B cell (primary cell): Measurements from ENCODE around the gene CDK5RAP1. TPM values are rescaled to one million over a fixed set of nuclear protein-coding genes. Genes with fewer than 3 reads are reported as not detected.

ENCODE experiments used
- ATAC-seq: fragments of 200-7000 bp; cut with Tn5 transposase; one replicate; pipeline ENCODE4 v1.10.0; 2021; ENCODE audit warnings: low read depth, mild to moderate bottlenecking, moderate number of reproducible peaks, moderate library complexity
- CTCF ChIA-PET: fragments of 350-600 bp; sonication (Branson Sonifier 250); formaldehyde crosslinking; loops from one replicate; lab custom pipeline; 2021; ENCODE audit warnings: antibody characterized with exemption, inconsistent platforms; lab: Charles Lee
- POLR2A ChIA-PET: fragments of 350-600 bp; sonication (Branson Sonifier 250); formaldehyde crosslinking; loops from one replicate; lab custom pipeline; 2021; ENCODE audit warnings: antibody characterized with exemption; lab: Charles Lee
- DNase-seq: peaks from one replicate; pipeline ENCODE4 v3.0.0; 2013
- H2AFZ ChIP-seq: 2 replicates; pipeline ENCODE4 v1.6.1; 2012; ENCODE audit warnings: mild to moderate bottlenecking, low read depth, low read length; ENCODE audit not compliant: insufficient read depth, poor library complexity, severe bottlenecking
- H3K27ac ChIP-seq, 2 donors: 1 replicate in 1 of 2; 2 replicates in 1 of 2; pipeline ENCODE4 v1.5.1; 2012 to 2013; ENCODE audit warnings: low read length in 2 of 2, mild to moderate bottlenecking in 2 of 2, moderate library complexity in 1 of 2
- H3K27me3 ChIP-seq, 4 experiments: fragments of 200-600 bp in 1 of 4; sonication (generic) in 1 of 4; replicated peaks in 1 of 4; 1 replicate in 2 of 4; 2 replicates in 2 of 4; pipeline versions ENCODE4 v1.6.1 to v1.7.0; 2013 to 2016; ENCODE audit warnings: low read length in 3 of 4, mild to moderate bottlenecking in 2 of 4, mixed read lengths in 1 of 4, moderate library complexity in 1 of 4; ENCODE audit not compliant: insufficient read depth in 4 of 4, control insufficient read depth in 3 of 4; ENCODE audit errors: control extremely low read depth in 1 of 4
- H3K36me3 ChIP-seq, 2 experiments: replicated peaks in 1 of 2; 1 replicate in 1 of 2; 2 replicates in 1 of 2; pipeline versions ENCODE4 v1.6.1 to v1.7.1; 2013; ENCODE audit warnings: low read length in 1 of 2; ENCODE audit not compliant: insufficient read depth in 2 of 2, control insufficient read depth in 1 of 2; ENCODE audit errors: control extremely low read depth in 1 of 2, extremely low read depth in 1 of 2
- H3K4me1 ChIP-seq, 2 donors: fragments of 200-600 bp in 1 of 2; sonication (generic) in 1 of 2; 1 replicate in 1 of 2; 2 replicates in 1 of 2; pipeline versions ENCODE4 v1.5.1 to v1.6.1; 2013 to 2017; ENCODE audit warnings: low read length in 2 of 2; ENCODE audit not compliant: control insufficient read depth in 2 of 2, insufficient read depth in 2 of 2
- H3K4me2 ChIP-seq: replicated peaks from 2 replicates; pipeline ENCODE3; 2012; ENCODE audit warnings: mild to moderate bottlenecking, low read depth, low read length; ENCODE audit not compliant: poor library complexity, severe bottlenecking
- H3K4me3 ChIP-seq, 5 experiments: fragments of 200-600 bp in 1 of 5; sonication (generic) in 1 of 5; 1 replicate in 3 of 5; 2 replicates in 2 of 5; pipeline versions ENCODE4 v1.5.1 to v1.7.0; 2011 to 2016; ENCODE audit warnings: low read length in 4 of 5, mild to moderate bottlenecking in 4 of 5, low read depth in 2 of 5, control low read depth in 1 of 5, moderate library complexity in 1 of 5; ENCODE audit not compliant: insufficient read depth in 1 of 5; ENCODE audit errors: control extremely low read depth in 1 of 5, extremely low read depth in 1 of 5
- H3K79me2 ChIP-seq: fragments of 200-600 bp; sonication (generic); one replicate; pipeline ENCODE4 v1.6.0; 2016; ENCODE audit warnings: low read length; ENCODE audit not compliant: control insufficient read depth, insufficient read depth
- H3K9ac ChIP-seq: fragments of 200-600 bp; sonication (generic); 2 replicates; pipeline ENCODE4 v1.6.1; 2017; ENCODE audit warnings: mild to moderate bottlenecking, low read length, moderate library complexity
- H3K9me3 ChIP-seq, 3 donors: one replicate each; pipeline versions ENCODE4 v1.6.1 to v1.7.1; 2013; ENCODE audit warnings: low read length in 2 of 3; ENCODE audit not compliant: control insufficient read depth in 2 of 3, insufficient read depth in 1 of 3; ENCODE audit errors: control extremely low read depth in 1 of 3
- H4K20me1 ChIP-seq: 2 replicates; pipeline ENCODE4 v1.6.0; 2012; ENCODE audit warnings: mild to moderate bottlenecking, low read length; ENCODE audit not compliant: insufficient read depth, control insufficient read depth, poor library complexity, severe bottlenecking
- H3K27ac Mint-ChIP-seq: one replicate; pipeline ENCODE4 v1.8.0; 2021; ENCODE audit warnings: mixed read lengths
- H3K27me3 Mint-ChIP-seq: one replicate; pipeline ENCODE4 v1.8.0; 2021; ENCODE audit warnings: mixed read lengths
- H3K4me1 Mint-ChIP-seq: one replicate; pipeline ENCODE4 v1.8.0; 2021; ENCODE audit warnings: mixed read lengths
- H3K4me3 Mint-ChIP-seq: one replicate; pipeline ENCODE4 v1.8.0; 2021; ENCODE audit warnings: mixed read lengths
- H3K9me3 Mint-ChIP-seq: one replicate; pipeline ENCODE4 v1.8.0; 2022; ENCODE audit warnings: mixed read lengths; ENCODE audit not compliant: insufficient read depth
- EZH2 ChIP-seq: IDR thresholded peaks from 2 replicates; pipeline ENCODE4 v1.6.1; 2012; ENCODE audit warnings: borderline replicate concordance, low read depth, mild to moderate bottlenecking, moderate library complexity, low read length; ENCODE audit not compliant: insufficient read depth, poor library complexity, severe bottlenecking
- WGBS: methylation state at CpG from one replicate; pipeline ENCODE4 v1.1.5; 2013; ENCODE audit warnings: missing lambda C conversion rate; ENCODE audit not compliant: insufficient coverage; 5-methylcytosine and 5-hydroxymethylcytosine counted together
- intact Hi-C: fragments of 100-400 bp; cut with micrococcal nuclease; formaldehyde crosslinking; loops from one replicate; pipeline ENCODE4 v1.10.0; 2022
- polyA plus RNA-seq: library from polyadenylated mRNA; depleted of rRNA; stranded (reverse); fragments of >200 nt; gene quantifications from 2 replicates; pipeline ENCODE4 v1.2.3, GENCODE V29; 2012
- total RNA-seq, 2 donors: library from RNA; stranded (reverse); fragments of 120-200 nt in 1 of 2; gene quantifications; 1 replicate in 1 of 2; 2 replicates in 1 of 2; pipeline versions ENCODE4 v1.2.3 to v1.2.4, GENCODE V29; 2013 to 2022
- TF ChIP-seq, protein P1 (sequence below): fragments of 200-600 bp; IDR thresholded peaks from one replicate; pipeline ENCODE4 v1.8.0; 2022; ENCODE audit warnings: antibody characterized with exemption, mild to moderate bottlenecking

The CDK5RAP1 gene
- total and polyA plus RNA-seq, 2 donors (not counting 1 experiment from before 2014, with no cell fraction given): 50.4 to 60.5 TPM

DNA sequence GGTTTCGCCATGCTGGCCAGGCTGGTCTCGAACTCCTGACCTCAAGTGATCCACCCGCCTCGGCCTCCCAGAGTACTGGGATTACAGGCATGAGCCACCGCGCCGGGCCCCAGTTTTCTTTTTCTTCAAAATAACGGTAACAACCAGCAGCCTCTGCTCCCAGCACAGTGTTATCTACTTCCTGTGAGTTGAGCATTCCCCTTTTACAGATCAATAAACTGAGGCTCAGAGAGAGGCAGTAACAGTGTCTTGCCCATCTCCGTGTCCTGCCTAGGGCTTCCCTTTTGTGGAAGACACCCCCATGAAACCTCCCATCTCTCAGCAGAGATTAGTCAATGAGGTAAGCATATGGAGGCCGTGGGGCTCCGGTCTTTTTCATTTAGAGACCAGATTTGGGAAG is 88.7 kb downstream of the CDK5RAP1 start:
- Histone ChIP-seq H3K27ac (no peak overlapping the region), H2AFZ (no peak overlapping the region), H3K4me3 (no peak overlapping the region), H3K27me3 (peaks cover 0 to 2% (median 0%) of the 10 kb centered on the region in 4 experiments), H4K20me1 (no peaks in the 10 kb centered on the region), H3K9ac (no peak overlapping the region), H3K9me3 (no peaks in the 10 kb centered on the region), H3K36me3 (no peaks in the 10 kb centered on the region), H3K79me2 (no peaks in the 10 kb centered on the region), H3K4me1 (peaks cover 0 to 5% of the 10 kb centered on the region in 2 donors), H3K4me2 (no peak overlapping the region)
- POLR2A ChIA-PET: no interaction called here
- Mint-ChIP-seq H3K4me1 (no peaks in the 10 kb centered on the region), H3K27me3 (peaks cover 7% of the 10 kb centered on the region), H3K4me3 (no peak overlapping the region), H3K9me3 (no peaks in the 10 kb centered on the region), H3K27ac (no peak overlapping the region)
- intact Hi-C loops: no loop called here
- CTCF ChIA-PET: no interaction called here
- WGBS: 92% methylated on average over 7 of the region's 11 CpGs
- no peak for ATAC-seq
- no peak for DNase-seq
- TF ChIP-seq, protein P1, sequence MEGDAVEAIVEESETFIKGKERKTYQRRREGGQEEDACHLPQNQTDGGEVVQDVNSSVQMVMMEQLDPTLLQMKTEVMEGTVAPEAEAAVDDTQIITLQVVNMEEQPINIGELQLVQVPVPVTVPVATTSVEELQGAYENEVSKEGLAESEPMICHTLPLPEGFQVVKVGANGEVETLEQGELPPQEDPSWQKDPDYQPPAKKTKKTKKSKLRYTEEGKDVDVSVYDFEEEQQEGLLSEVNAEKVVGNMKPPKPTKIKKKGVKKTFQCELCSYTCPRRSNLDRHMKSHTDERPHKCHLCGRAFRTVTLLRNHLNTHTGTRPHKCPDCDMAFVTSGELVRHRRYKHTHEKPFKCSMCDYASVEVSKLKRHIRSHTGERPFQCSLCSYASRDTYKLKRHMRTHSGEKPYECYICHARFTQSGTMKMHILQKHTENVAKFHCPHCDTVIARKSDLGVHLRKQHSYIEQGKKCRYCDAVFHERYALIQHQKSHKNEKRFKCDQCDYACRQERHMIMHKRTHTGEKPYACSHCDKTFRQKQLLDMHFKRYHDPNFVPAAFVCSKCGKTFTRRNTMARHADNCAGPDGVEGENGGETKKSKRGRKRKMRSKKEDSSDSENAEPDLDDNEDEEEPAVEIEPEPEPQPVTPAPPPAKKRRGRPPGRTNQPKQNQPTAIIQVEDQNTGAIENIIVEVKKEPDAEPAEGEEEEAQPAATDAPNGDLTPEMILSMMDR: no peak

DNA sequence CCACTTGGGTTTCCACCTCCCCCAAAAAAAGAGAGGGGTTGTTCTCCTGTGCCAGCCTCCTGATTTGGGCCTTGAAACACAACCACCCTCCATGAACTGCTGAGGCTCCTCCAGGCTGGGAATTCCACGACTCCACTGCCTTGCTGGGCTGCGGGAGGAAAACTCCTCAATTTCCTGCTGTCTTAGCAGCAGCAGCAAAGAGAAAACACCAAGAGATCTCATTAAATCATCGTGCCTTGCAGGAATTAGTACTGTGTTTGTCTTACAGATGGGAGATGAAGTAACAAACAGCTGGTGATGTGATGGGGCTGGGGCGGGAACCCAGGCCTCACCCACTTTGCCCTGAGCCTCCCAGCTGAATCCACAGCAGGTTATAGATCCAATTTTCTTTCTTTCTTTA is 89.3 kb downstream of the CDK5RAP1 start:
- no peak for DNase-seq
- no peaks in the 10 kb centered on the region for H4K20me1 ChIP-seq
- H3K36me3 ChIP-seq: no peaks in the 10 kb centered on the region
- Mint-ChIP-seq H3K4me3 (no peak overlapping the region), H3K27ac (no peak overlapping the region), H3K27me3 (peaks cover 5% of the 10 kb centered on the region), H3K9me3 (no peaks in the 10 kb centered on the region), H3K4me1 (no peaks in the 10 kb centered on the region)
- H3K4me2 ChIP-seq: no peak overlapping the region
- no peaks in the 10 kb centered on the region for H3K79me2 ChIP-seq
- POLR2A ChIA-PET: no interaction called here
- TF ChIP-seq EZH2: no peak
- TF ChIP-seq, protein P1: no peak
- intact Hi-C loops: no loop called here
- no peak overlapping the region for H3K4me3 ChIP-seq
- no peak overlapping the region for H3K9ac ChIP-seq
- H3K4me1 ChIP-seq: peaks cover 0 to 5% of the 10 kb centered on the region in 2 donors
- H3K27me3 ChIP-seq: peaks cover 0 to 2% (median 0%) of the 10 kb centered on the region in 4 experiments
- CTCF ChIA-PET: no interaction called here
- H3K9me3 ChIP-seq: no peaks in the 10 kb centered on the region
- H3K27ac ChIP-seq: no peak overlapping the region
- no peak for ATAC-seq
- no peak overlapping the region for H2AFZ ChIP-seq
- WGBS: 100% methylated on average over 1 of the region's 4 CpGs
